GM12892 (cell line): ENCODE measurements around the gene DAPK2.

Experiments
- POLR2A ChIP-seq: IDR thresholded peaks from 2 replicates; pipeline ENCODE4 v1.6.1; 2011; ENCODE audit warnings: low read depth, low read length, control low read depth
- POLR2AphosphoS5 ChIP-seq: IDR thresholded peaks from 2 replicates; pipeline ENCODE4 v1.6.1; 2011; ENCODE audit warnings: low read depth, low read length, control low read depth
- TAF1 ChIP-seq: IDR thresholded peaks from 2 replicates; pipeline ENCODE4 v1.6.1; 2011; ENCODE audit warnings: low read depth, mild to moderate bottlenecking, control low read depth, low read length, borderline replicate concordance

DNA sequence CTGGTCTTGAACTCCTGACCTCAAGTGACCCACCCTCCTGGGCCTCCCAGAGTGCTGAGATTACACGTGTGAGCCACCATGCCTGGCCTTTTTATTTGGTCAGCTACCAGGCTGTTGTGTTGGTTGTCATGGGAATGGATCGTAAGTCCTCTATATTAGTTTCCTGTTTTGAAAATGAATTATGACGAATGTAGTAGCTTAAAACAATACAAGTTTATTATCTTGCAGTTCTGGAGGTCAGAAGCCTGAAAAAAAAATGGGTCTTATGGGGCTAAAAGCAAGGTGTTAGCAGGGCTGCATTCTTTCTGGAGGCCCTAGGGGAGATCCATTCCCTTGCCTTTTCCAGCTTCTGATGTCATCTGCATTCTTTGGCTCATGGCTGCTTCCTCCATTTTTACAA, 187.4 kb downstream of the DAPK2 start:
- TF ChIP-seq POLR2A (no peak), TAF1 (no peak), POLR2AphosphoS5 (no peak)
